Suppressor macrophage (primary cell): ENCODE data around the gene BZW2.
A peak's percentile ranks its signal among the peaks of the same experiment; 100 is the strongest.
"Not testable (repeated sequence)": the region's sequence is repeated elsewhere in the genome, so short reads cannot be mapped to it uniquely, and the experiment has no call there.

Experiments used
- DNase-seq, 4 experiments: peaks; one replicate each; pipeline ENCODE4 v3.0.0-alpha.2; 2020 to 2022

The BZW2 gene

GRCh38 chr7:16675277-16675676 lies 29.3 kb downstream of the BZW2 start:
- DNase-seq, result no peak

GRCh38 chr7:16677978-16678494 lies 32.1 kb downstream of the BZW2 start:
- DNase-seq, result no peak

GRCh38 chr7:16678645-16679566 lies 32.9 kb downstream of the BZW2 start:
- DNase-seq, result not testable (repeated sequence)

DNA sequence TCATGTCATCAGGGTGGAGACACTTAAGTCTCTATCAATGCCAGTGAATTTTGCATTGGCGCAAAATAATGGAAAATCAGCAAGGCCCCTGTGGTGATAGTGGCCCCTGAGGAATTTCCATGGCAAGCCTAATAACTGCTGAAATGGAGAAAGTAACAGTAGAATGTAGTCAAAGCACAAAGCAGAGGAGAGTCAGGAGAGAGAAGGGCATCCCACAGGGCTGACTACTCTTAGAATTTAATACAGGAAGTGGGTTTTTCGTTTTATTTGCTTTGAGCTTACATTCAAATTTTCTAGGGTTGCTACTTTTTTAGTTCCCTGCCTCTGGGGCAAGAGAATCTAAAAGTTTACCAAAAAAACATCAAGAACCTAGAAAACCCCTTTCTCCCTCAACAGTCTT lies 39.0 kb downstream of the BZW2 start:
- no peak for DNase-seq

DNA sequence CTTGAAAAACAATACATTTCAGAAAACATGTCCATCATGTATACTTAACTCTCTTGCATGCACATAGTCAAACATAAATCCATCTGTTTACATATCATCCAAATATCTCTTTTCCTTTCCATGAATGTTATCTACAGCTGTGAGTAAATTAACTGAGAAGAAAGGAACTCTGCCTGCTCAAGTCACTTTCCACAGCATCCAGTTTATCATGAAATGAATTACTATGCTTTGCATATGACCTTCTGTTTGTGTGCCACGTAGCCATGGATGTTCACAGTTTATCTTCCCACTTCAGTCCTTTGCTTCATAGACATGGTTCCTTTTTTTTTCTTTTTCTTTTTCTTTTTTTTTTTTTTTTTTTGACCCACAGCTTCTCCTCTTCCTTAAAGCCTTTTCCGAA lies 39.6 kb downstream of the BZW2 start:
- DNase-seq, result no peak

DNA sequence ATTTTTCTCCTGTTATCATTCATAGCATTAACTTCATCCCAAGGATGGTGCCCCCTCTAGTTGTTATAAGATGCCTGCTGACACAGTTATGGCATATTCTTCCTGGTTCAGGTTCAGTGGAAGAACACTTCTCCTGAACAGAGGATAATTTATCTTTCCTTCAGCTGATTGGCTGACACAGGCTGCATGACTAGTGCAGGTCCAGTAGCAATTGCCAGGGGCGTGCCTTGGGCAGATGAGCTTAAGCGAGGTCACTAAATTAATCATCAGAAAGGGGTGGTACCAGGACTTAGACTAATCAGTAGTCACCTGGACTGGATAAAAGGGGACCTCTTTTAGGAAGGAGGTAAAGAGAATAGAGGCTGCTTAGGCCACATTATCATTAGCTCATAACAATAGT lies 42.3 kb downstream of the BZW2 start:
- DNase-seq, result no peak

- no peak for DNase-seq
Observed at GRCh38 chr7:16691241-16691640, 45.3 kb downstream of the BZW2 start.

- no peak for DNase-seq
Observed at GRCh38 chr7:16693601-16694318, 47.8 kb downstream of the BZW2 start.

- no peak for DNase-seq
Observed at GRCh38 chr7:16694806-16695205, 48.8 kb downstream of the BZW2 start.

DNA sequence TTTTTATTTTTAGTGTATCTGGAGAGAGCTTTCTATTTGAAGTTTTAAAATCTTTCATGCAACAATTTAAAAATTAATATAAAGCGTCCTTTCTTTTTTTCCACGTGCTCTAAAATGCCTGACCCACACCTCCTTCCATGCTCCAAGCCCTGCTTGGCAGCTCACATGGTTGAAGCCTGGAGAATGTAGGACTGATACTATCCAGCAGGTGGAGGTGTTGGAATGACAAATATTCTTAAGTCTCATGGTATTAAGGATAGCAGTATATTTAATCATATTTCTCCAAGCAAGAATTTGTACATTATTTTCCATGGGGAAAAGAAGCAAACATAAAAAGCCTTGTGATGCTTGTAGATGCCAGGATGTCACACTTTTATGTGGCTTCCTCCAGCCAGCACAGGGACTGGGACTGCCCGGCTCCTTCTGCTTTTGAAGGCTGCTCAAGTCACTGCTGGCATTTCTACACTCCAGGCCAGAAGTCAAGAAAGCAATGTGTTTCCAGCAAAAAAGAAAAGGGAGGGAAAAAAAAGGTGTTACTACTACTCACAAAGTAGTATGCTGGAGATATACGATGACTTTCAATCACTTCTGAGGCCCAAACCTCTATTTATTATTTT lies 49.7 kb downstream of the BZW2 start:
- peak; percentile 36 to 48 (median 47) for DNase-seq

- DNase-seq, result no peak
Observed at GRCh38 chr7:16697507-16698199, 51.7 kb downstream of the BZW2 start.

DNA sequence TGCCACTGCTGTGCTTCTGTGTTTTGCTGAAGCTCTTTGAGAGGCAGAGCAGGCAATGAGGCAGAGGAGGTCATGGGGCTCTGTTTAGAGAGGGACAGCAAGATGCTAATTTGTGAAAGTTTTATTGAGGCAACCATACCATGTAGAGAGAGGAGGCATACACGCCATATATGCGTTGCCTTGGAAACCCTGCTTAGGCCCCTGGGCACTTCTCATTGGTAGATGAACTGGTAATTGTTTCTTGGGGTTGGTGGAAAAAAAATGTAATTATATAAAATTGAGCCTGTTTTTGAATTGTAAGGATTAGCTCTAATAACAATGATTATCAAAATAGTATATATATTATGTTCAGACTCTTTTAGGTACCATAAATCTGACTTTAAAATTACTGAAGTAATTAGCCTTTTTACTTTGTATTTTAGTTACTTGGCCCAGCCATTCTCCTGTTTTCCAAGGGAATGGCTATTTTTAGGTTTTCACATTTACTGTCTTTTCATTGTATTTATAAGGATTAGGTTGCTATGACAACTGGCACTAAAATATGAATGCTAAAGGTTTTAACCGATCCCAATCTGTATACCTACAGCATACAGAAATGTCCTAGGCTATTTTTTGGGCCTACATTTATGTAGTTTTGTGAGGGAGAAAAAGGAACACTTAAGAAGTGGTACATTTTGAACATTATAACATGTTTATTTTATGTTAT lies 52.4 kb downstream of the BZW2 start:
- no peak for DNase-seq

DNA sequence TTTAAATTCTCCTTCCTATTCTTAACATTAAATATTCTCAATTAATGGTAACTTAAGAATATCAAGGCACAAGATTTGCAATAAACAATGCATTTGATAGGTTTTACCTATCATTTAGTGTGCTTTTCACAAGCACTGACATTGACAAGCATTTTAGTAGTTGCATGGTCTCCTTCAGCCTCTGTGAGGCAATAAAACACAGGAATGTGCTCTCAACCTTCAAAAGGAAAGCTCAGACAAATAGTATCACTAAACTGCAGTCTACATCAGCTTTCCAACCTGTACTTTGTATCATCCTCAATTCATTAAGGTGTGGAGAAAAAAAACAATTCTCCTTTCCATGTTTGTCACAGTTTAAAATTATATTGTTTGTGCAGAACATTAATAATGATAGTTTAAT lies 56.5 kb downstream of the BZW2 start:
- DNase-seq, result no peak

- peak in 1 of 4 experiments; percentile 8 for DNase-seq
Observed at GRCh38 chr7:16708511-16708910, 62.5 kb downstream of the BZW2 start.

GRCh38 chr7:16708980-16709379 lies 63.0 kb downstream of the BZW2 start:
- DNase-seq, result peak; percentile 57 to 90 (median 59)

DNA sequence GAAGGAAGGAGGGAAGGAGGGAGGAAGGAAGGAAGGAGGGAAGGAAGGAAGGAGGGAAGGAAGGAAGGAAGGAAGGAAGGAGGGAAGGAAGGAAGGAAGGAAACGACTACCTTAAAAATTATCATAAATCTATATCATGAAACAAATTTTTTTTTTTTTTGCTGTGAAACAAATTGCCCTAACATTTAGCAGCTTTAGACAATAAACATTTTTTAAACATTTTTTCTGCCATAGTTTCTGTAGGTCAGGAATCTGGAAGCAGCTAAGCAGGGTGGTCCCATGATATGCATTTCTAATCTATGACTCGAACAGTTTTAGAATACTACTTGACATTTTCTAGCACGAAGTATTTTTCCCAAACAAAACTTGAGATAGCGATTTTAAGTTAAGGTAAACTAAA lies 64.7 kb downstream of the BZW2 start:
- DNase-seq, result no peak

GRCh38 chr7:16711730-16712129 lies 65.7 kb downstream of the BZW2 start:
- DNase-seq, result no peak

DNA sequence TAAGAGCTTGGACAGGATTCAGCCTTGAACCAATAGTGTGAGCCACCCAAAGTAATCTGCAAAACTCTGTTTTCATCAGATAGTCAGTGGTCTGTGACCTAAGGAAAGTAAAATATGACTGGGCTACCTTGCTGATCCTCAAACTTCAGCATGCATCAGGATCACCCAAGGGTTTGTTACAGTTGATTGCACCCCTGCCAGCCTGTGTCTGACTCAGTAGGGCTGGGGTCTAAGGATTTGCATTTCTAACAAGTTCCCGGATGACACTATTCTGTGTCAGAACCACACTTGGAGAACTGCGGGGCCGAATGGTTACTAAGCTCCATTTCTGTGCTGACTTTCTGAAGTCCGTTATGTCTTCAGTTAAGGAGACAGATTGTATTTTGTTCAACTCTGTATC lies 66.9 kb downstream of the BZW2 start:
- DNase-seq, result no peak

DNA sequence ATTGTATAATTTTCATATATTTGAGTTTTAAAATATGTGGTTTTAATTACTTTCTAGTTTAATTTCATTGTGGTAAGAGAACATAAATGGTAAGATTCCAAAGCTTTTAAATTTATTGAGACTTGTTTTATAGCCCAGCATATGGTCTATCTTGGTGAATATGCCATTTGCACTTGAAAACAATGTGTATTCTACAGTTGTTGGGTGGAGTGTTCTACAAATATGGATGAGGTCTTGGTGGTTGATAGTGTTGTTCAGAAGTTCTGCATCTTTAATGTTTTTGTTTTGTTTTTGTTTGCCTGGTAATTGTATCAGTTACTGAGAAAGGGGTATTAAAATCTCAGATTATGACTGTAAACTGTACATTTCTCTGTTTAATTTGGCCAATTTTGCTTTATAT lies 69.9 kb downstream of the BZW2 start:
- DNase-seq, result no peak

- DNase-seq, result no peak
Observed at GRCh38 chr7:16718111-16718656, 72.2 kb downstream of the BZW2 start.

DNA sequence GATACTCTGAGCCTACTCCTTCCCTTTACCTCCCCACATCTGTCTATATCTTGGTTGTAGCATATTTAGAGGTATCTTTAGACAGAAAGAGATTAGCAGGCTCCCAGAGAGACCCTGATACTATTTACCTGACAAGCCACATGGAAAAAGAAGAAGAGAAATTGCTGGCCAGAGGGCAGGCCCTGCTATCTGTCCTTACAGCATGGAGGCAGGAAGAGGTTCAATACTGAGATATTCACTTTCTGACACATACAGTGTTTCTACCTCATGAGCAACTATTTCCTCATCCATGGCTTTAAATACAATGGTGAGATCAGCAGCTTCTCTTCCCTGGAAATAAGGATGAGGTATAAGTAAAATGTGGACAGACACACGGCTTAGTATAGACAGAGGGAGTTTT lies 73.7 kb downstream of the BZW2 start:
- DNase-seq, result peak in 3 of 4 experiments; percentile 9 to 46 (median 28)

DNA sequence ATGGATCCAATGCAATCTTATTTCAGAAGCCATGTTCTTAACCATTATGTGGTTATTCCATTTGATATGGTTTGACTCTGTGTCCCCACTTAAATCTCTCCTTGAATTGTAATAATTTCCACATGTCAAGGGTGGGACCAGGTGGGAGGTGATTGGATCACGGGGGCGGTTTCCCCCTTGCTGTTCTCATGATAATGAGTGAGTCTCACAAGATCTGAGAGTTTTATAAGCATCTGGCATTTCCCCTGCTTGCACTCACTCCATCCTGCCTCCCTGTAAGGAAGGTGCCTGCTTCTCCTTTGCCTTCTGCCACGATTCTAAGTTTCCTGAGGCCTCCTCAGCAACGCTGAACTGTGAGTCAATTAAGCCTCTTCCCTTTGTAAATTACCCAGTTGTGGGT lies 75.6 kb downstream of the BZW2 start:
- DNase-seq, result peak in 3 of 4 experiments; percentile 4 to 10 (median 8)
